ENCODE measurements around the gene ICAM4. TPM values are rescaled to one million over a fixed set of nuclear protein-coding genes. Genes with fewer than 3 reads are reported as not detected.

Gene ICAM4
- total RNA-seq, 1 donor from 2014 or later, result 0.20 TPM

DNA sequence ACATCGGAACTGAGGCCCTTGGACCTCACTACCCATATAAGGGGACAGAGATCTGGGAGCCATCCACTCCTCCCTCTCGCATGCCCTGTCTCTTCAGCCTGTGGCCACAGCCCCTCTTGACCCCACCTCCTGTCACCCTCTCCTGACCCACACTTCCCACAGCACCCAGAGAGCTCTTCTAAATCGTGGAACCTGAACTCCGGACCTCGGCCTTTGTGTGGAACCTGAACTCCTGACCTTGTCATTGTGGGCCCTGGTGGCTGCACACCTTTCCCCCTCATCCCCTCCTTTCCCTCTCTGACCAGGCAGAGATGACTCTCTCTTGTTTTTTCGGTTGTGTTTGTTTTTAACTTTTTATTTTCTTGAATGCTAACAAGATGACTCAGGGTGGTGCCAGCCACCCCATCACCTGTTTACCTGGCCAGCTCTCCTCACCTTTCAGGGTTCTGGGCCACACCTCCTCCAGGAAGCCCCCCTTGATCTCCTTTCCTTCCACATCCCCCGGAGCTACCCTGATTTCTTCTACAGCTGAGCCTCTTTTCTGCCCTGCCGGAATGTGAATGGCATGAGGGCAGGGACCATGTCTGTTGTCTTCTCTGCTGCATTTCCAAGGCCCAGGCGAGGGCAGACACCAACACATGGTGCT, 29.7 kb upstream of the ICAM4 start:
- peaks cover 4% of the 10 kb centered on the region for H3K4me1 Mint-ChIP-seq (ENCODE audit: low read depth, unreplicated experiment)
- H3K4me3 Mint-ChIP-seq (ENCODE audit: unreplicated experiment), result no peak overlapping the region
- peaks cover 14% of the 10 kb centered on the region for H3K36me3 ChIP-seq (ENCODE audit: insufficient read depth, low read length)
- H3K4me2 ChIP-seq (ENCODE audit: low read length), result no peak overlapping the region
- no peak overlapping the region for H3K27ac ChIP-seq (ENCODE audit: low read depth, low read length)
- H3K9me3 Mint-ChIP-seq (ENCODE audit: unreplicated experiment), result no peaks in the 10 kb centered on the region
- H3K36me3 Mint-ChIP-seq (ENCODE audit: low read depth, unreplicated experiment), result peaks cover 31% of the 10 kb centered on the region
- H3K4me1 ChIP-seq (ENCODE audit: insufficient read depth, low read length), result peaks cover 20% of the 10 kb centered on the region
- no peaks in the 10 kb centered on the region for H3K27me3 ChIP-seq (ENCODE audit: insufficient read depth, low read length)
- DNase-seq (ENCODE audit: low read depth), result no peak
- no peak overlapping the region for H2AFZ ChIP-seq (ENCODE audit: low read depth, low read length)
- no peak for FAIRE-seq
- H3K4me3 ChIP-seq (ENCODE audit: insufficient read depth, low read depth, low read length), result no peak overlapping the region
- no peaks in the 10 kb centered on the region for H3K27me3 Mint-ChIP-seq (ENCODE audit: low read depth, unreplicated experiment)
- H3K27ac Mint-ChIP-seq (ENCODE audit: unreplicated experiment), result peak overlapping the region; percentile 85
- H3K9me3 ChIP-seq (ENCODE audit: insufficient read depth, low read depth, low read length), result no peaks in the 10 kb centered on the region
- no peak overlapping the region for H3K9ac ChIP-seq (ENCODE audit: low read length)
- no peak for TF ChIP-seq EZH2 (IDR thresholded peaks at IDR 0.05; ENCODE audit: insufficient read depth, low read length)
- TF ChIP-seq, protein P1, sequence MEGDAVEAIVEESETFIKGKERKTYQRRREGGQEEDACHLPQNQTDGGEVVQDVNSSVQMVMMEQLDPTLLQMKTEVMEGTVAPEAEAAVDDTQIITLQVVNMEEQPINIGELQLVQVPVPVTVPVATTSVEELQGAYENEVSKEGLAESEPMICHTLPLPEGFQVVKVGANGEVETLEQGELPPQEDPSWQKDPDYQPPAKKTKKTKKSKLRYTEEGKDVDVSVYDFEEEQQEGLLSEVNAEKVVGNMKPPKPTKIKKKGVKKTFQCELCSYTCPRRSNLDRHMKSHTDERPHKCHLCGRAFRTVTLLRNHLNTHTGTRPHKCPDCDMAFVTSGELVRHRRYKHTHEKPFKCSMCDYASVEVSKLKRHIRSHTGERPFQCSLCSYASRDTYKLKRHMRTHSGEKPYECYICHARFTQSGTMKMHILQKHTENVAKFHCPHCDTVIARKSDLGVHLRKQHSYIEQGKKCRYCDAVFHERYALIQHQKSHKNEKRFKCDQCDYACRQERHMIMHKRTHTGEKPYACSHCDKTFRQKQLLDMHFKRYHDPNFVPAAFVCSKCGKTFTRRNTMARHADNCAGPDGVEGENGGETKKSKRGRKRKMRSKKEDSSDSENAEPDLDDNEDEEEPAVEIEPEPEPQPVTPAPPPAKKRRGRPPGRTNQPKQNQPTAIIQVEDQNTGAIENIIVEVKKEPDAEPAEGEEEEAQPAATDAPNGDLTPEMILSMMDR (IDR thresholded peaks at IDR 0.05; ENCODE audit: insufficient read depth, low read depth, low read length), result no peak
- H3K79me2 ChIP-seq (ENCODE audit: insufficient read depth, low read length), result peaks cover 23% of the 10 kb centered on the region
- peaks cover 14% of the 10 kb centered on the region for H4K20me1 ChIP-seq (ENCODE audit: insufficient read depth, low read length)

DNA sequence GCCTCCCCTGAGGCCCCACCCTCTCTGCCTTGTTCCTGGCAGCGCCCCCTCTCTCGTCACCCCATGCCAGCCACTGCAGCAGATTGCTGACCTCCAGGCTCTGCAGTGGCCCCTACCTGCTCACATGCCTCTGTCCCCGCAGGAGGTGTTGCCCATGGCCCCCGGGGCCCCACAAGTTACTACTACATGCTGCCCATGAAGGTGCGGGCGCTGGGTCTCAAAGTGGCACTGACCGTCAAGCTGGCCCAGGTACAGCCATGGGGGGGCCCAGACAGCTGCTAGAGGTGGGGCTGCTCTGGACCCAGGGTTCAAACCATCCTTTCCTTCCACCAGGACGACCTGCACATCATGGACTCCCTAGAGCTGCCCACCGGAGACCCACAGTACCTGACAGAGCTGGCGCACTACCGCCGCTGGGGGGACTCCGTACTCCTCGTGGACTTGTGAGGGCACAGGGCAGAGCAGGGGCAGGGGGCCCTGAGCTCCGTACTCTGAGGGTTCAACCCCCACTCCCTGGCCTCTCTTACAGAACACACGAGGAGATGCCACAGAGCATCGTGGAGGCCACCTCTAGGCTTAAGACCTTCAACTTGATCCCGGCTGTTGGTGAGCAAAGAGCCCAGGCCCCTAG, 28.6 kb upstream of the ICAM4 start:
- H2AFZ ChIP-seq (ENCODE audit: low read depth, low read length), result no peak overlapping the region
- H3K36me3 ChIP-seq (ENCODE audit: insufficient read depth, low read length), result peaks cover 14% of the 10 kb centered on the region
- H3K79me2 ChIP-seq (ENCODE audit: insufficient read depth, low read length), result peaks cover 13% of the 10 kb centered on the region
- Mint-ChIP-seq H3K4me1 (ENCODE audit: low read depth, unreplicated experiment) (peaks cover 4% of the 10 kb centered on the region), H3K27me3 (ENCODE audit: low read depth, unreplicated experiment) (no peaks in the 10 kb centered on the region), H3K27ac (ENCODE audit: unreplicated experiment) (no peak overlapping the region), H3K9me3 (ENCODE audit: unreplicated experiment) (no peaks in the 10 kb centered on the region), H3K36me3 (ENCODE audit: low read depth, unreplicated experiment) (peaks cover 31% of the 10 kb centered on the region), H3K4me3 (ENCODE audit: unreplicated experiment) (no peak overlapping the region)
- peaks cover 14% of the 10 kb centered on the region for H4K20me1 ChIP-seq (ENCODE audit: insufficient read depth, low read length)
- FAIRE-seq (no peak), DNase-seq (ENCODE audit: low read depth) (no peak)
- no peak overlapping the region for H3K27ac ChIP-seq (ENCODE audit: low read depth, low read length)
- no peak overlapping the region for H3K4me3 ChIP-seq (ENCODE audit: insufficient read depth, low read depth, low read length)
- no peak overlapping the region for H3K4me2 ChIP-seq (ENCODE audit: low read length)
- H3K27me3 ChIP-seq (ENCODE audit: insufficient read depth, low read length), result no peaks in the 10 kb centered on the region
- no peaks in the 10 kb centered on the region for H3K9me3 ChIP-seq (ENCODE audit: insufficient read depth, low read depth, low read length)
- H3K9ac ChIP-seq (ENCODE audit: low read length), result no peak overlapping the region
- TF ChIP-seq, protein P1 (IDR thresholded peaks at IDR 0.05; ENCODE audit: insufficient read depth, low read depth, low read length), result no peak
- TF ChIP-seq EZH2 (IDR thresholded peaks at IDR 0.05; ENCODE audit: insufficient read depth, low read length), result no peak
- H3K4me1 ChIP-seq (ENCODE audit: insufficient read depth, low read length), result peaks cover 11% of the 10 kb centered on the region

Measured in astrocyte (in vitro differentiated cells and primary cell).